Keratinocyte (primary cell): ENCODE data around the gene RGS1. TPM values are rescaled to one million over a fixed set of nuclear protein-coding genes. Genes with fewer than 3 reads are reported as not detected.

Experiments used
- DNase-seq: peaks from one replicate; pipeline ENCODE4 v3.0.0-alpha.2; 2011; ENCODE audit warnings: low read depth, missing footprints, low spot score
- FAIRE-seq: peaks from 2 replicates; lab custom pipeline; 2011; peaks lifted over from hg19 to GRCh38; lab: Jason Lieb, UNC
- H2AFZ ChIP-seq: 2 replicates; pipeline ENCODE4 v1.6.0; 2012; ENCODE audit warnings: low read length, control low read depth, inconsistent platforms; ENCODE audit not compliant: control insufficient read depth
- H3K27ac ChIP-seq: 2 replicates; pipeline ENCODE4 v1.5.1; 2011; ENCODE audit warnings: low read length; ENCODE audit not compliant: control insufficient read depth, insufficient read depth
- H3K27me3 ChIP-seq: 3 replicates; pipeline ENCODE4 v1.6.0; 2011; ENCODE audit warnings: low read length; ENCODE audit not compliant: control insufficient read depth, insufficient read depth; ENCODE audit errors: extremely low read depth
- H3K36me3 ChIP-seq, 2 experiments: 2 replicates in 1 of 2; 3 replicates in 1 of 2; pipeline ENCODE4 v1.5.1; 2011; ENCODE audit warnings: low read length in 2 of 2, mild to moderate bottlenecking in 1 of 2; ENCODE audit not compliant: control insufficient read depth in 2 of 2, insufficient read depth in 2 of 2; ENCODE audit errors: extremely low read depth in 1 of 2
- H3K4me1 ChIP-seq: 3 replicates; pipeline ENCODE4 v1.5.1; 2011; ENCODE audit warnings: low read length; ENCODE audit not compliant: control insufficient read depth, insufficient read depth; ENCODE audit errors: extremely low read depth
- H3K4me2 ChIP-seq: 3 replicates; pipeline ENCODE4 v1.6.0; 2011; ENCODE audit warnings: low read depth, low read length; ENCODE audit not compliant: control insufficient read depth, insufficient read depth; ENCODE audit errors: extremely low read depth
- H3K4me3 ChIP-seq, 3 experiments: fragments of 200-600 bp in 1 of 3; sonication (generic) in 1 of 3; 2 replicates in 2 of 3; 3 replicates in 1 of 3; pipeline ENCODE4 v1.5.1; 2011 to 2016; ENCODE audit warnings: low read length in 3 of 3, mild to moderate bottlenecking in 3 of 3, control low read depth in 2 of 3, inconsistent platforms in 1 of 3, low read depth in 1 of 3, mixed read lengths in 1 of 3, mixed run types in 1 of 3, moderate library complexity in 1 of 3; ENCODE audit not compliant: control insufficient read depth in 2 of 3, insufficient read depth in 2 of 3; ENCODE audit errors: extremely low read depth in 1 of 3
- H3K79me2 ChIP-seq: 2 replicates; pipeline ENCODE4 v1.6.0; 2012; ENCODE audit warnings: low read length; ENCODE audit not compliant: control insufficient read depth, insufficient read depth
- H3K9ac ChIP-seq: 3 replicates; pipeline ENCODE4 v1.6.0; 2011; ENCODE audit warnings: low read length; ENCODE audit not compliant: control insufficient read depth, insufficient read depth; ENCODE audit errors: extremely low read depth
- H3K9me1 ChIP-seq: 3 replicates; pipeline ENCODE4 v1.6.0; 2011; ENCODE audit warnings: low read length; ENCODE audit not compliant: control insufficient read depth, insufficient read depth; ENCODE audit errors: extremely low read depth
- H3K9me3 ChIP-seq: 2 replicates; pipeline ENCODE4 v1.5.1; 2012; ENCODE audit warnings: low read depth, low read length; ENCODE audit not compliant: control insufficient read depth
- H4K20me1 ChIP-seq: 3 replicates; pipeline ENCODE4 v1.6.0; 2011; ENCODE audit warnings: low read length; ENCODE audit not compliant: control insufficient read depth, insufficient read depth; ENCODE audit errors: extremely low read depth
- CTCF ChIP-seq, 3 experiments: IDR thresholded peaks in 1 of 3; conservative IDR thresholded peaks in 1 of 3; optimal IDR thresholded peaks in 1 of 3; 2 replicates in 2 of 3; 3 replicates in 1 of 3; pipeline versions ENCODE3 to v1.5.1; 2011; ENCODE audit warnings: low read length in 3 of 3, mild to moderate bottlenecking in 3 of 3, moderate library complexity in 2 of 3, control low read depth in 1 of 3, inconsistent platforms in 1 of 3; ENCODE audit not compliant: insufficient read depth in 2 of 3; ENCODE audit errors: extremely low read depth in 1 of 3
- EZH2 ChIP-seq: IDR thresholded peaks from one replicate; pipeline ENCODE4 v1.6.1; 2012; ENCODE audit warnings: inconsistent platforms, mild to moderate bottlenecking, low read length, moderate library complexity
- dilution Hi-C: fragments of 300-500 bp; cut with MboI; formaldehyde crosslinking; loops from one replicate; pipeline ENCODE4 v1.7.0; 2020; ENCODE audit warnings: low sequenced_read_pairs; ENCODE audit not compliant: extremely low pct_ligation_motif_present
- polyA plus RNA-seq, 5 experiments: library from polyadenylated mRNA; depleted of rRNA in 3 of 5; stranded (reverse) in 3 of 5; stranded (forward) in 1 of 5; unstranded in 1 of 5; fragments of >200 nt; gene quantifications; 1 replicate in 1 of 5; 2 replicates in 3 of 5; 3 replicates in 1 of 5; pipeline versions ENCODE4 v1.2.1 to v1.2.3, GENCODE V29; 2011 to 2012; ENCODE audit warnings: missing spikeins in 2 of 5, low read depth in 1 of 5, low replicate concordance in 1 of 5

Gene RGS1
- polyA plus RNA-seq, 1 donor (not counting 4 experiments of a cell fraction or from before 2014, with no cell fraction given), result 0.05 TPM

GRCh38 chr1:192534666-192535065, 40.9 kb upstream of the RGS1 start:
- H3K9ac ChIP-seq, result no peak overlapping the region
- DNase-seq (no peak), FAIRE-seq (no peak)
- no peaks in the 10 kb centered on the region for H3K36me3 ChIP-seq
- no peaks in the 10 kb centered on the region for H3K79me2 ChIP-seq
- H4K20me1 ChIP-seq, result no peaks in the 10 kb centered on the region
- H3K4me1 ChIP-seq, result peaks cover 14% of the 10 kb centered on the region
- no peak overlapping the region for H3K27ac ChIP-seq
- H3K9me1 ChIP-seq, result no peaks in the 10 kb centered on the region
- dilution Hi-C loops, result no loop called here
- no peaks in the 10 kb centered on the region for H3K27me3 ChIP-seq
- H3K4me3 ChIP-seq, result no peak overlapping the region
- no peaks in the 10 kb centered on the region for H3K9me3 ChIP-seq
- H2AFZ ChIP-seq, result no peak overlapping the region
- H3K4me2 ChIP-seq, result no peak overlapping the region
- no peak for TF ChIP-seq CTCF (optimal IDR thresholded peaks at IDR 0.05 in 1 of 3, IDR thresholded peaks at IDR 0.05 in 1 of 3, conservative IDR thresholded peaks at IDR 0.05 in 1 of 3; ENCODE audit: extremely low read depth in 1 of 3, insufficient read depth in 2 of 3, low read length in 3 of 3)
- TF ChIP-seq EZH2, result no peak

GRCh38 chr1:192535916-192536664, 39.5 kb upstream of the RGS1 start:
- no peaks in the 10 kb centered on the region for H4K20me1 ChIP-seq
- no peak overlapping the region for H2AFZ ChIP-seq
- H3K4me1 ChIP-seq, result peaks cover 8% of the 10 kb centered on the region
- no peak for DNase-seq
- H3K9me1 ChIP-seq, result no peaks in the 10 kb centered on the region
- FAIRE-seq, result no peak
- no peaks in the 10 kb centered on the region for H3K79me2 ChIP-seq
- H3K4me3 ChIP-seq, result no peak overlapping the region
- no peak overlapping the region for H3K4me2 ChIP-seq
- no peaks in the 10 kb centered on the region for H3K36me3 ChIP-seq
- no peaks in the 10 kb centered on the region for H3K9me3 ChIP-seq
- H3K27ac ChIP-seq, result no peak overlapping the region
- H3K27me3 ChIP-seq, result no peaks in the 10 kb centered on the region
- TF ChIP-seq CTCF (optimal IDR thresholded peaks at IDR 0.05 in 1 of 3, IDR thresholded peaks at IDR 0.05 in 1 of 3, conservative IDR thresholded peaks at IDR 0.05 in 1 of 3; ENCODE audit: extremely low read depth in 1 of 3, insufficient read depth in 2 of 3, low read length in 3 of 3) (no peak), EZH2 (no peak)
- no peak overlapping the region for H3K9ac ChIP-seq
- dilution Hi-C loops, result no loop called here
